ENCODE measurements around the gene HOXB6. TPM values are rescaled to one million over a fixed set of nuclear protein-coding genes. Genes with fewer than 3 reads are reported as not detected.

The HOXB6 gene
- total RNA-seq, 4 donors from 2014 or later: 0.88 to 18.2 (median 7.3) TPM; not detected in 1

- Histone ChIP-seq H3K27ac (no peak overlapping the region), H3K4me1 (peaks cover 0 to 15% of the 10 kb centered on the region in 2 donors), H3K36me3 (no peaks in the 10 kb centered on the region), H3K9me3 (no peaks in the 10 kb centered on the region), H3K4me3 (no peak overlapping the region), H3K27me3 (peaks cover 29 to 71% of the 10 kb centered on the region in 2 donors)
- no peak for TF ChIP-seq POLR2A (IDR thresholded peaks at IDR 0.05)
- TF ChIP-seq CTCF (IDR thresholded peaks at IDR 0.05): no peak
- DNase-seq: no peak
- intact Hi-C loops (cut with DNase I; ENCODE audit: low total_unique reads): no loop called here
Measured at GRCh38 chr17:48629411-48629759, 24.6 kb upstream of the HOXB6 start.

DNA sequence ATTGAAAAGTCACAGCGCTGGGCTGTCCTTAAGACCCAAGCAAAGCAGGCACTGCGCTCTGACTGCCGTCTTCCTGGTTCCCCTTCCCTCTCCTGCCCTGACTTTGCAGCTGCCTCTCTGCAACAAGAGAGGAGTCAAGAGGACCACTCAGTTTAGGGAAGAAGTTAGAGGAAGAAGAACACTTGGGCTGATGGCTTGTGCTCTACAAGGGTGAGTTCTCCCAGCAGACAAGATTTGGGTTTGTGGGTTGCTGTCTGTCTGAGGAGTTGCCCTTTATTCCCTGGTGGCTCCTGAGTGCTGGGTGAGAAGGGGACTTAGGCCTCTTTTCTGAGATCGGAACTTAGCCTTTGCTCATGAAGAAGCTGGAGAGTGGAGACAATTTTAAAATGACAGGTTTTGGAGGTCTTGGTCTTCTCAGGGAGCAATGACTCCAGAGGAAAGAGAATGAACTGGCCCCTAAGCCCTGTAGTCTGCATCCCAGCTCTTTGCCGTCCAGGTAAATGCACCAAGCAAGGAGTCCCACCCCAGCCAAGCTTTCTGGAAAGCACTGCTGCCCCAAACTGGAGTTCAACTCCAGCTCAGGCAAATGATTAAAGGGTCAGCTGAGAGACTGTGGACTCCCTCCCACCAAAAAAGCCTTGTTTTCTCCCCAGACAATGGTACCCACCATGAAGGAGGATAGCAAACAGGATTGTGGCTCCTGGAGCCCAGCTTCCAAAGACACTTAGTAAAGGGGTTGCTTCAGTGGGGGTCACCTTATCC lies 24.0 kb upstream of the HOXB6 start:
- Histone ChIP-seq H3K27ac (no peak overlapping the region), H3K4me1 (peaks cover 0 to 15% of the 10 kb centered on the region in 2 donors), H3K9me3 (no peaks in the 10 kb centered on the region), H3K4me3 (no peak overlapping the region), H3K27me3 (peaks cover 23 to 70% of the 10 kb centered on the region in 2 donors), H3K36me3 (no peaks in the 10 kb centered on the region)
- intact Hi-C loops (cut with DNase I; ENCODE audit: low total_unique reads): no loop called here
- TF ChIP-seq CTCF (IDR thresholded peaks at IDR 0.05) (no peak), POLR2A (IDR thresholded peaks at IDR 0.05) (no peak)
- no peak for DNase-seq

DNA sequence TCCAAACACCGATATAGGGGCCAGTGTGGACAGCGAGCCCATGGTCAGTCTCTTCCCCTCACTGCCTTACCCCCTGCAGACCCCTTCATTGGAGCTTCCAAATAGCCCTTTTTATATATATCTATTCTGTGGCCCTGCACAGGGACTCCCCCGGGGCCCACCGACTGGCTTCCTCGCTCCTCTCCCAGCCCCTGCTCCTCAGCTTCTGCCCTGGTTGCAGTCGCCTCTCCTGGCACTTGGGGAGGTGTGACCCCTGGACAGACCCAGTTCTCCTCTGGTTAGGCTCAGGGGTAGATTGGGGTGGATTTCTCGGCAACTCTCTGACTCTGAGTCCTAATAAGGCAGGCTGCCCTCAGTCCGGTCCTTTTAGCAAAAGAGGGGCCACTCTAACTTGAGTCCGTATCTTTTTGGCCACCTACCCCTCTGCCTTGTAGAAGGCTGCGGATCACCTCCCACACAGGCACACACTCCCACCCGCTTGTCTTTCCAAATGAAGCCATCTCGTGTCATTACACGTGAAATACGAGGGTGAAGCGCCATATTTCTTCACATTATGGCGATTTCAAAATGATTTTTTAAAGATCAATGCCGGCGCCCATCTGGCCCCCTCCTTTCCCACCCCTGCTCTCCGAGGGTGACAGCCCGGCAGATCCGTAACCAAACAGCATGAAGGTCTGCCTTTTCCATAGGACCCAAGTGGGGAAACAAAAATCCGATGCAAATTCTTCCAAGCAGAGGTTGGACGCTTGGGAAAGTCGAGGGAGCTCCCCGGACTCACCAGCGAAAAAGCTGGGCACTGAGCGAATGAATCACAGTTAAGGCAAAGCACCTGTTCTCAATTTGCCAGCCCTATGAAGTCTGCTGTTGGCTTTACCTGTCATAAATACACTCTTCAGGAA lies 23.1 kb upstream of the HOXB6 start:
- Histone ChIP-seq H3K4me3 (no peak overlapping the region), H3K27ac (no peak overlapping the region), H3K36me3 (no peaks in the 10 kb centered on the region), H3K9me3 (no peaks in the 10 kb centered on the region), H3K27me3 (peaks cover 20 to 75% of the 10 kb centered on the region in 2 donors), H3K4me1 (peaks cover 0 to 15% of the 10 kb centered on the region in 2 donors)
- DNase-seq: no peak
- intact Hi-C loops (cut with DNase I; ENCODE audit: low total_unique reads): no loop called here
- TF ChIP-seq CTCF (IDR thresholded peaks at IDR 0.05) (no peak), POLR2A (IDR thresholded peaks at IDR 0.05) (no peak)

GRCh38 chr17:48627118-48627597 lies 22.4 kb upstream of the HOXB6 start:
- intact Hi-C loops (cut with DNase I; ENCODE audit: low total_unique reads): no loop called here
- Histone ChIP-seq H3K4me3 (no peak overlapping the region), H3K36me3 (no peaks in the 10 kb centered on the region), H3K4me1 (peaks cover 0 to 15% of the 10 kb centered on the region in 2 donors), H3K27ac (no peak overlapping the region), H3K9me3 (no peaks in the 10 kb centered on the region), H3K27me3 (peaks cover 20 to 82% of the 10 kb centered on the region in 2 donors)
- no peak for DNase-seq
- TF ChIP-seq POLR2A (IDR thresholded peaks at IDR 0.05) (no peak), CTCF (IDR thresholded peaks at IDR 0.05) (no peak)

Data from uterus (tissue), 4 donors.